ENCODE results near the gene KCNJ9.

The KCNJ9 gene

GRCh38 chr1:160089883-160090282 lies 8.5 kb downstream of the KCNJ9 start:
- no peak for DNase-seq

DNA sequence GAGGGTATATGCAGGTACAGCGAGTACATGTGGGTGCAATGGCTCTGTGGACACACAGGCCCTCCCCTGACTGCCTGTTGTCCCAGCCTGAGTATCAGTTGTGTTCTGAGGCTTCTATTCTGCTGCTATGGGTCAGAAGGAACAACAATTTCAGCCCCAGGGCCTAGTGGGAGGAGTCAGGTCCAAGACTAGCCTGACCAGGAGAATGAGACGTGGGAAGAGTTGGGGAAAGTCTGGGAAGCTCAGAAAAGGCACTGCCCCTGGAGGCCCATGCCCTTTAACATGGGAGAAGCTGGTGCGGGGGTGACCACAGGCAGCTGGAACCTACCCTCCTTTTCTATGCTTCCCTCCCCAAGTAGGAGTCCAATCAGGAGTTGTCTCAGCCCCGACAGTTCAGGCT lies 9.4 kb downstream of the KCNJ9 start:
- DNase-seq = no peak

DNA sequence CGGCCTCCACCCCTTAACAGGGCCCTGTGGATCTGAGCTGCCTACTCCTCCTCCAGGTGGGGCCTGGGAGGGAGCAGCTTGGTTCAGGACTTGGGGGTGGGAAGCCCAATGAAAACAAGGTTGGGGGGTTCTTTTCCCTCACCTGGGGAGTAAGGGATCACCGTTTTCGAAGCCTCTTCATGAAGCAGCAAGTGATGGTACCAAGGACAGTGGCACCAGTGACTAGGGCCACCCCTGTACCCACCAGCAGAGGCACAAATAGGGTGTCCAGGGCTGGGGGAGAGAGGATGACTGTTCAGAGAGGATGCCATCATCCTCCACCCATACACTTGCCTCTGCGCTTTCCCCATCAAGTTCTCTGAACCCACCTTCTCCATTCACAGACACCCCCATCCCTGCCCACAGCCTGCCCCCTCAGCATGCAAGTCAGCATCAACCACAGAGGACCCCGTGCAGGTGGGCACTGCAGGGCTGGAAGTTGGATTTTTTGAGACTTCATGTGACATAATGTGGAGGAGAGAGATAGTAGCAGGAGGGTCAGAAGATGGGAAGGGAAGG lies 10.4 kb downstream of the KCNJ9 start:
- no peak for DNase-seq

DNA sequence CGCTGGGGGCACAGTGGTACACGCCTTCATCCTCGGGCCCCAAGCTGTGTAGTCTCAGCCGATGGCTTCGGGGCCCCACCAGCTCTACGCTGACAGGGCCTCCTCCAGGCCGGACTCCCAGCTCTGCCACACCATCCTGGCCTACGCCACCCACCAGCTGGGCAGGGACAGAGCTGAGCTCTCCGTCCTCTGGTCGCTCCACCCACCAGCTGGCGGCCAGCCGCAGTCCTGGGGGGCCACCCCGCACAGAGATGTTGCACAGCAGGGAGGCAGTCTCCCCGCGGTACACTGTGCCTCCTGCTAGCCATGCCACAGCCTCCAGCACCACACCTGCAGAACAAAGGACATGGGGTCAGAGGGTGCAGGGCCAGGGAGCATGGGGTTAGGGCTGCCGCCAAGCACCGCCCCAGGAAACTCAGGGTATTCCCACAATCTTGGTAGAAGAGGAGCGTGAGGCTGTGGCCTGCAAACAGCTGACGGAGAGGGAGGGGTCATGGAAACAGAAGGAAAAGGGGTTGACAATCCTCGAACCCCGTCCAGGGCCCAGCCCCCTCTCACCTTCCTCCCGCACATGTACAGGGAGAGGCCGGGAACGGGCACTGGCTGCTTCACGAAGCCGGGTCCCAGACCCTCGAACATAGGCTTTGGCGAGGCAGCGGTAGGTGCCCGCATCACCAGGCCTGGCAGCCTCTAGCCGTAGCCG lies 11.2 kb downstream of the KCNJ9 start:
- no peak for DNase-seq

DNA sequence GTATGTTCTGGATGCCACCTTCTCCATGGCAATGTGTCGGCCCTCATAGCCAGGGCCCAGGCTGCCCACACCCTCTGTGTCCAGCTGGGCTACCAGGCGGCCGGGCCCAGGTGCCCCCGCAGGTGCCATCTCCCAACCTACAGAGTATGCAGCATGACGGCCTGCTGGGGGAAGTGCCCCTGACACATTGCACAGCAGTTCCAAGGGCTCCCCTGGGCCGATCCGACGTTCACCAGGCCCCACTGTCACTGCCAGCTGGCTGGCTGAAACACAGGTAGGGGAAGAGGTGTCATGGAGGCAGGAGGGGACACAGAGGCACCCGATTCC lies 11.7 kb downstream of the KCNJ9 start:
- DNase-seq = no peak

DNA sequence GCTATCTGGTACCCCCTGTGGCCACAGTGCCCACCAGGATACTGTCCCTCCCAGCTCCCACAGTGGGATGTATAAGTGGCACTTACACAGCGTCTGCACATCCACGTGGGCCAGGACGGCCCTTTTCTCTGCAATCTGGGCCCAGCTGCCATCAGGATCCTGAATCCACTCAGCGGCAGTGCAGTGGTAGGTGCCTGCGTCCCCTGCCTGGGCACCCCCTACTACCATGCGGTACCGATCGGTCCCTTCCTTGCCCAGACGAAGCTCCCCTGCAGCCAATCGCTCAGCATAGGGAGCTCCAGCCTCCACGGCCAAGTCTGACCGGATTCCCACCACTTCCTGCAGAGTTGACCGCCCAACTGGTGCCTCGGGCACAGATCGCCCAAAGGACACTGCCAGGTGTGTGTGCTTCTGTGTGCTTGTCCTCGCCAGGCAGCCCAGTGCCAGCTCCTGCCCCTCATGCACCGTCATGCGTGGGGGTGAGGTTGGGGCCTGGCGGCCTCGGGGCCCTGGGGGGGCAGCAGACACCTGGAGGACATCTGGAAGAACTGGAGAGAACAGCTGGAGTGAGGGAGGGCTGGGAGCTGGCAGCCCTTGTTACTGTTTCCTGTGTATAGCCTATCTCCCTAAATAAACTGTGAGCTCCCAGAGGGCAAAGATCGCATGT lies 12.4 kb downstream of the KCNJ9 start:
- DNase-seq = no peak

DNA sequence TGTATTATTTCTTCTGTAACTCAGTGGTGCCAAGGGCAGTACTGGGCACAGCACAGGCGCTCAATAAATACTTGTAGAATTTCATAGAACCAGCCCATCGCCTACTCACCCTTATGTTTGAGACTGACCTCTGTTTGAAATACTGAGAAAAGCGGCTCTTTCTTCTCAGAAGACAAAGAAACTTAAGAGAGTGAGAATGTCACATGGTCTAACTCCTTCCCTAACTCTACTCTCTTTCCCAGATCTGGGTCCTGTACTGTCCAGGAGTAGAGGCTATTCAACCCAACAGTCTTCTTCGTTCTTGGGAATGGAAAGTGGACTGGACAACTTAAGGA lies 12.9 kb downstream of the KCNJ9 start:
- DNase-seq = no peak

- DNase-seq = no peak
Measured at GRCh38 chr1:160094806-160095205, 13.5 kb downstream of the KCNJ9 start.

GRCh38 chr1:160095382-160096105 lies 14.2 kb downstream of the KCNJ9 start:
- no peak for DNase-seq

- DNase-seq = no peak
Measured at GRCh38 chr1:160096274-160097116, 15.2 kb downstream of the KCNJ9 start.

DNA sequence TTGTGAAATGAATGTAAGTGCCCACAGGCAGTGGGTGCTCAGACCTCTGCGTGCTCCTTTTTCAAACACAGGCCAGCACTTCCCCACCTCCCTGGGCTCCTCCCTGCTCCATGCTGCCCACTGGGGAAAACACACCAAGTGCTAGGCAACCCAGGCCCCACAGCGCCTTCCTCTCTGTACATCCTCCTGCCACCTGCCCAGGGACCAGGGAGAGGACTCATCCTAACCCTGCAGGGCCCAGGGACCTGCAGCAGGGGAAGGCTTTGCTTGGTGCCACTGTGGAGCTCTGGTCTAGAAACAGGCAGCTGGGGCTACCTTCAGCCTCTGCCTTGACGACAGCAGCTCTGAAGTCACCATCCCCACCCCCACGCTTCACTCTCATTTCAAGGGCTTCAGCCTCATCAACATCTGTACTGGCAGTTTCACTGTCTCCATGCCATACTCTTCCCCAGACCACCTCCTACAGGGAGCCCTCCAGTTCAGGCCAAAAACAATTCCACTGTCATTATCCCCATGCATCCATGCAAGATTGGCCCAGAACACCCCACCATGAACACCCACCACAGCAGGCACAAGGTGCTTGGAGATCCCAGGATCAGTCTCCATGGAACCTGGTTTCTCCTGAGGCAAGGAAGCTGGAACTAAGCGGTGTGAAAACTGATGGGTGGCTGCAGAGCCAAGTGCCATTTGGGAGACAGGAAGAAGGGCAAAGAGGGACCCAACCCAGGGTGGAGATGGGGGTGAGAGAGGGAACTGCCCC lies 16.0 kb downstream of the KCNJ9 start:
- DNase-seq = no peak

GRCh38 chr1:160097911-160098851 lies 16.8 kb downstream of the KCNJ9 start, which contains the start of gene IGSF8:
TSS of gene IGSF8 (minus strand) at chr1:160098619. CDS start at chr1:160098472, 147 bp downstream.
- DNase-seq = peak; percentile 91

- peak; percentile 93 for DNase-seq
Measured at GRCh38 chr1:160098852-160099561, 17.7 kb downstream of the KCNJ9 start.

DNA sequence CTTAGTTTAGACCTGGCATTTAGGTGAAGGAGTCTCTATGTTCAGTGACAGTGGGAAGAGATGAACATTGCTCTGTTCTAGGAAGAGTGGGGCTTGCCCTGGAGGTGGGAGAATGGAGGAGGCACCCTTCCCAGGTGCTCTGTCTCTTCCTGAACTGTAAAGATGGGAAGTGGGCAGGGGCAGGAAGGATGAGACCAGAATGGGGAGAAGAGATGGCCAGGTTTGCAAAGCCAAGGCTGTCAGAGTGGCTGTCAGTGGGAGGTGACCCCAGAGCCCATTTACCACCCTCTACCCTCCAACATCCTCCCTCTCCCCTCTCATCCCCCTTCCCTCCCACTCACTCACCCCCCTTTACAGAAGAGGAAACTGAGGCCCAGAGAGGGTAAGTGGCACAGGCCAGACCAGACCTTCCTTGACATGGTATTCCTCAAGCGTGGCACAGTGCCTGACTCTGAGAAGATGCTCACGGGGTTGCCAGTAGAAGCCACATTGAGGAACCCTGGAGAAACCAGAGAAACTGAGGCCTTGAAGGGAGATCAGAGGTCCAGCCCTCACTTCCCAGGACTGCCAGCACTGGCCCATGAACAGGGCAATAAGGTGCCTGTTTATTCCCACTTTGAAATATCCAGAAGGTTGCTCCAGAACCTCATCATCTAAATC lies 18.5 kb downstream of the KCNJ9 start:
- DNase-seq = no peak

DNA sequence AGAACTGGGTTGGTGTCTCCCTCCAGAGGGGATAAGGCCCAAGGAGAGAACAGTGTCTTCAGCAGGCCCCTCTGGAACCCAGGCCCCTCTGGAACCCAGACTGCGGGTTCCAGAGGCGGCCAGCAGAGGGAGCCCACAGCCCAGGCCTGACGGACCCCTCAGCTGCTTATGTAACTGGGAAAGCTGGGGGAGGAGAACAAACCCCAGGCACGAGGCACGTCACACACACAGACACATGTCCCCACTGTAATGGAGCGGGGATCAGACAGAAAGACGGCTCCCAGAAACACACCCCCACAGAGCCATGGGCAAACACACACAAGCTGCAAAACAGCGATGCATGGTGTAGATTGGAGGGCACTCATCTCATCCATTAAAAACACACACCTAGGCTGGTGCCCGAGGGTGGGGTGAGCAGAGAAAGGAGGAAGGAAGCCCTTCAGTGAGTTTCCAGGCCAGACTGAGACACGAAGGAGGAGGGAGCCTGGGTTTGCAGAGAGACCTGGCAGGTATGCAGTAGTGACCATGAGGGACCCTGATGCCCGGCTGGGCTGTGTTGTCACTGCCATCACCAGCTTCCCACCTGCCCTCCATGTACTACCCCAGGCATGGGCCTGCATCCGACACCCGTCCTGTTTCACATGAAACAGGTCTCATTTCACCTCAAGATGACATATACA lies 19.8 kb downstream of the KCNJ9 start:
- peak; percentile 88 for DNase-seq

DNA sequence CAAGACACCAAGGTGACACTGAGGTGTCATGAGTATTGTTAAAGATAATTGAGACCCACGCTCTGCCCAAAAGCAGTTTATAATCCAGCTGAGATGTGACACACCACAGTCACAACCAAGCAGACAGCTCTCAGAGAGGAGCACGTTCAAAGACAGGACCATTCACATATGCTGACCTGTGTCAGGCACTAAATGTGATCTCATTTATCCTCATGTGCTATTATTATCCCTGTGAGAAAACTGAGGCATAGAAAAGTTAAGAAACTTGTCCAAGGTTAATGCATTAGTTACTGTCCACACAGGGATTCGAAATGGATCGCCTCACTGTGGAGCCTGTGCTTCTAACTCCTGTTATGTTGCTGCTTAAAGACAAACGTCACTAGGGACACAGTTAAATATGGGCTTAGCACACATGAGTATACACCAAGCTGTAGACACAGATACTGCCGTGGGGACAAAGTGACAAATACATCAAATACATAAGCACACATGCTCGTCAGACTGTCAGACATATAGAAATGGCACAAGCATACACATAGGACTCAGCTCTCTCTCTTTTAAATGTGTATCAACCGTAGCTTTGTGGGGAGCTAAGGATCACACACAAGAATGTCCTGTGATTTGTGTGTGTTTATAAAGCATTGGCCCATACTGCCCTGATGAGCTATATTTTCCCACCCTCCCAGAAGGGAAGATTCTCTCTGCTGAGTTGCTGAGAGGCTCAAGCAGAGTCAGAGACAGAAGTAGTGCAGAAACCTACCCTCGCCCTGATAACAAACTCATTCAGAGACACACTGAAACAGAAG lies 20.6 kb downstream of the KCNJ9 start:
- DNase-seq = no peak

GRCh38 chr1:160103658-160104408 lies 22.5 kb downstream of the KCNJ9 start:
- DNase-seq = no peak

- no peak for DNase-seq
Measured at GRCh38 chr1:160104486-160104885, 23.1 kb downstream of the KCNJ9 start.

Data from 8988T (cell line).